Erythroblast (primary cell): ENCODE data around the gene TMEM181.

Experiments
- GATA1 ChIP-seq: IDR thresholded peaks from 2 replicates; pipeline ENCODE4 v1.6.1; 2011; ENCODE audit warnings: low read depth, mild to moderate bottlenecking, control low read depth, low read length, moderate library complexity
- POLR2A ChIP-seq: IDR thresholded peaks from 2 replicates; pipeline ENCODE4 v1.6.1; 2011; ENCODE audit warnings: mild to moderate bottlenecking, low read length

DNA sequence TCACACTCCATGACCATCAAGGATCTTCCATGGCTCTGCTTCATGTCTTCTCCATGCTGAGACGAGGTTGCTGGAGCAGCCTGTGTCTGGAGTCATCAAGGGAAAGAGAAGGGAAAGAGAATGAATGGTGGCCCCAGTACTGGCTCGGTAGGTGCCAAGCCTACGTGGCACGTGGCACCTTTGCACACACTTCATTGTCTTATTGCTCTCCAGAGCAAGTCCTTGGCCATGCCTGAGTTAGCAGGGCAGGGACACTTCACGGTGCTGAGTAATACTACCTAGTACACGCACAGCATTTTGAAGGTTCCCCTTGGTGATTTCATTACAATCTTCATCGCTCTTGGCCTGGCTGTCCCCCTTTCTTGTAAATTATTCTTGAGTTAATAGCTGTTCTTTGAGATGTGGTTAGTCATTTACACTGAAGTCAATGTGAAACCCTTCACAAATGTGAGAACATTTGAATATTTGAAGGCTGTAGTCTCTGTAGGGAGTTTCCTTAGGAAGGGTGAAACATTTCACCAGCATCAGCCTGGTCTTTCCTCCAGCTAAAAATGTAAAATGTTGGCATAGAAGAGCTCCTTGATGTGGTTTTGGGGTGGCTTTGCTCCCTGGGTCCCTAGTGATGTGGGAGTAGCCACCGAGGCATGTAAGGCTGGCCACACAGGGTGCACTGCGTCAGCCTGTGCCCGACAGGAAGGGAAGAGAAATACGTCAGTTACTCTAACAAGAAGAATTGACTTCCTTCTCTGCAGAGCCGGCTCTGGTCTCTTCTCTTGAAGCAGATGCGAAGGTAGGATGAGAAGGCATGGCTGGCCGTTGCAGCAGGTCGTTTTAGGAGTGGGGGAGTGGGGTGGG lies 89.6 kb downstream of the TMEM181 start, which contains the start of gene SYTL3:
- TF ChIP-seq POLR2A (no peak), GATA1 (no peak)
